ENCODE data around the gene KIN.
"Not testable (repeated sequence)": the region's sequence is repeated elsewhere in the genome, so short reads cannot be mapped to it uniquely, and the experiment has no call there.

KIN gene

GRCh38 chr10:7813481-7813880 is 25.7 kb upstream of the KIN start:
- no peaks in the 10 kb centered on the region for H4K20me1 ChIP-seq (ENCODE audit: control insufficient read depth, insufficient read depth, low read depth, low read length)
- peaks cover 1% of the 10 kb centered on the region; the same call in 1 of the 2 replicates for H3F3A ChIP-seq (ENCODE audit: control insufficient read depth, insufficient read depth)
- no peak overlapping the region for H3K27ac ChIP-seq (ENCODE audit: low read depth, low read length)
- no peak overlapping the region for H3K4me2 ChIP-seq (ENCODE audit: low read length)
- peaks cover 4% of the 10 kb centered on the region for H3K79me2 ChIP-seq (ENCODE audit: control insufficient read depth, low read length)
- no peaks in the 10 kb centered on the region for H3K9me2 ChIP-seq (replicated peaks; ENCODE audit: control insufficient read depth, low read length)
- no peak overlapping the region for H3K4me3 ChIP-seq (ENCODE audit: low read length)
- peaks cover under 1% of the 10 kb centered on the region for H3K36me3 ChIP-seq (ENCODE audit: control insufficient read depth, low read length)
- H3K27me3 ChIP-seq (ENCODE audit: control insufficient read depth, low read length), result no peaks in the 10 kb centered on the region
- H3K9me3 ChIP-seq (ENCODE audit: control insufficient read depth, insufficient read depth, low read length), result no peaks in the 10 kb centered on the region
- H3K4me1 ChIP-seq (ENCODE audit: control insufficient read depth, low read length), result peaks cover 18% of the 10 kb centered on the region
- TF ChIP-seq EZH2phosphoT487 (IDR thresholded peaks at IDR 0.05; ENCODE audit: borderline replicate concordance, low read length), result no peak
- TF ChIP-seq CTCF (IDR thresholded peaks at IDR 0.05; ENCODE audit: low read depth, low read length, poor library complexity, severe bottlenecking), result no peak

GRCh38 chr10:7811743-7812142 is 23.9 kb upstream of the KIN start:
- not testable (repeated sequence) for H3K27me3 ChIP-seq (ENCODE audit: control insufficient read depth, low read length); H3K9me3 ChIP-seq (ENCODE audit: control insufficient read depth, insufficient read depth, low read length); H3F3A ChIP-seq (ENCODE audit: control insufficient read depth, insufficient read depth); H3K4me1 ChIP-seq (ENCODE audit: control insufficient read depth, low read length); H4K20me1 ChIP-seq (ENCODE audit: control insufficient read depth, insufficient read depth, low read depth, low read length); H3K79me2 ChIP-seq (ENCODE audit: control insufficient read depth, low read length); H3K27ac ChIP-seq (ENCODE audit: low read depth, low read length); H3K4me2 ChIP-seq (ENCODE audit: low read length); H3K9me2 ChIP-seq (replicated peaks; ENCODE audit: control insufficient read depth, low read length); H3K4me3 ChIP-seq (ENCODE audit: low read length)
- H3K36me3 ChIP-seq (ENCODE audit: control insufficient read depth, low read length), result peaks cover 12% of the 10 kb centered on the region

- Histone ChIP-seq H3K9me3 (ENCODE audit: control insufficient read depth, insufficient read depth, low read length) (no peaks in the 10 kb centered on the region), H3K4me3 (ENCODE audit: low read length) (no peak overlapping the region), H3K4me1 (ENCODE audit: control insufficient read depth, low read length) (peaks cover 10% of the 10 kb centered on the region), H3K36me3 (ENCODE audit: control insufficient read depth, low read length) (peaks cover 16% of the 10 kb centered on the region), H3F3A (ENCODE audit: control insufficient read depth, insufficient read depth) (peaks cover 9% of the 10 kb centered on the region), H3K4me2 (ENCODE audit: low read length) (no peak overlapping the region), H3K79me2 (ENCODE audit: control insufficient read depth, low read length) (no peaks in the 10 kb centered on the region), H4K20me1 (ENCODE audit: control insufficient read depth, insufficient read depth, low read depth, low read length) (no peaks in the 10 kb centered on the region), H3K27ac (ENCODE audit: low read depth, low read length) (no peak overlapping the region), H3K9me2 (replicated peaks; ENCODE audit: control insufficient read depth, low read length) (no peaks in the 10 kb centered on the region), H3K27me3 (ENCODE audit: control insufficient read depth, low read length) (no peaks in the 10 kb centered on the region)
- TF ChIP-seq EZH2phosphoT487 (IDR thresholded peaks at IDR 0.05; ENCODE audit: borderline replicate concordance, low read length) (no peak), CTCF (IDR thresholded peaks at IDR 0.05; ENCODE audit: low read depth, low read length, poor library complexity, severe bottlenecking) (no peak)
These were observed 23.2 kb upstream of the KIN start for GRCh38 chr10:7811000-7811399.

GRCh38 chr10:7810443-7810842 is 22.6 kb upstream of the KIN start:
- Histone ChIP-seq H3K79me2 (ENCODE audit: control insufficient read depth, low read length) (no peaks in the 10 kb centered on the region), H3K27me3 (ENCODE audit: control insufficient read depth, low read length) (no peaks in the 10 kb centered on the region)
- no peak for TF ChIP-seq CTCF (IDR thresholded peaks at IDR 0.05; ENCODE audit: low read depth, low read length, poor library complexity, severe bottlenecking)
- no peak for TF ChIP-seq EZH2phosphoT487 (IDR thresholded peaks at IDR 0.05; ENCODE audit: borderline replicate concordance, low read length)

More at GRCh38 chr10:7810443-7810842, 22.6 kb upstream of the KIN start:
- Histone ChIP-seq H3K36me3 (ENCODE audit: control insufficient read depth, low read length) (peaks cover 19% of the 10 kb centered on the region), H3K4me2 (ENCODE audit: low read length) (no peak overlapping the region), H3K4me1 (ENCODE audit: control insufficient read depth, low read length) (peaks cover 10% of the 10 kb centered on the region), H4K20me1 (ENCODE audit: control insufficient read depth, insufficient read depth, low read depth, low read length) (no peaks in the 10 kb centered on the region), H3F3A (ENCODE audit: control insufficient read depth, insufficient read depth) (peaks cover 9% of the 10 kb centered on the region), H3K9me2 (replicated peaks; ENCODE audit: control insufficient read depth, low read length) (no peaks in the 10 kb centered on the region), H3K27ac (ENCODE audit: low read depth, low read length) (no peak overlapping the region), H3K9me3 (ENCODE audit: control insufficient read depth, insufficient read depth, low read length) (no peaks in the 10 kb centered on the region), H3K4me3 (ENCODE audit: low read length) (no peak overlapping the region)

All from DOHH2 (cell line).